ENCODE measurements around the gene RNF111. TPM values are rescaled to one million over a fixed set of nuclear protein-coding genes. Genes with fewer than 3 reads are reported as not detected.

Gene RNF111
- 32.0 TPM for total RNA-seq

GRCh38 chr15:58987491-58988005, at the start of gene RNF111:
TSS of gene RNF111 (plus strand) at chr15:58987663. CDS start at chr15:59030823, 43,160 bp downstream.
- H3K4me1 ChIP-seq (ENCODE audit: insufficient read depth, low read length): peaks cover 48% of the 10 kb centered on the region
- H3K27me3 ChIP-seq (ENCODE audit: insufficient read depth, low read length): no peaks in the 10 kb centered on the region
- H3K4me3 ChIP-seq (ENCODE audit: low read length): peak within 1 kb of the TSS; percentile 100
- H3K9me3 ChIP-seq (ENCODE audit: low read depth, low read length): no peaks in the 10 kb centered on the region

GRCh38 chr15:58947179-58947578, 40.3 kb upstream of the RNF111 start:
- no peaks in the 10 kb centered on the region for H3K4me1 ChIP-seq (ENCODE audit: insufficient read depth, low read length)
- no peaks in the 10 kb centered on the region for H3K27me3 ChIP-seq (ENCODE audit: insufficient read depth, low read length)
- no peaks in the 10 kb centered on the region for H3K9me3 ChIP-seq (ENCODE audit: low read depth, low read length)
- no peak overlapping the region for H3K4me3 ChIP-seq (ENCODE audit: low read length)

- Histone ChIP-seq H3K27me3 (ENCODE audit: insufficient read depth, low read length) (no peaks in the 10 kb centered on the region), H3K4me1 (ENCODE audit: insufficient read depth, low read length) (no peaks in the 10 kb centered on the region), H3K9me3 (ENCODE audit: low read depth, low read length) (no peaks in the 10 kb centered on the region), H3K4me3 (ENCODE audit: low read length) (no peak overlapping the region)
These were observed 36.0 kb upstream of the RNF111 start for GRCh38 chr15:58951388-58952007.

GRCh38 chr15:58952751-58953150, 34.7 kb upstream of the RNF111 start:
- H3K4me3 ChIP-seq (ENCODE audit: low read length): no peak overlapping the region
- no peaks in the 10 kb centered on the region for H3K9me3 ChIP-seq (ENCODE audit: low read depth, low read length)
- H3K27me3 ChIP-seq (ENCODE audit: insufficient read depth, low read length): no peaks in the 10 kb centered on the region
- peaks cover 4% of the 10 kb centered on the region for H3K4me1 ChIP-seq (ENCODE audit: insufficient read depth, low read length)

GRCh38 chr15:58957101-58957973, 30.1 kb upstream of the RNF111 start:
- H3K4me1 ChIP-seq (ENCODE audit: insufficient read depth, low read length): peaks cover 4% of the 10 kb centered on the region
- no peaks in the 10 kb centered on the region for H3K27me3 ChIP-seq (ENCODE audit: insufficient read depth, low read length)
- H3K4me3 ChIP-seq (ENCODE audit: low read length): no peak overlapping the region
- no peaks in the 10 kb centered on the region for H3K9me3 ChIP-seq (ENCODE audit: low read depth, low read length)

GRCh38 chr15:58958811-58959210, 28.7 kb upstream of the RNF111 start:
- H3K4me3 ChIP-seq (ENCODE audit: low read length): no peak overlapping the region
- H3K27me3 ChIP-seq (ENCODE audit: insufficient read depth, low read length): no peaks in the 10 kb centered on the region
- peaks cover 4% of the 10 kb centered on the region for H3K4me1 ChIP-seq (ENCODE audit: insufficient read depth, low read length)
- H3K9me3 ChIP-seq (ENCODE audit: low read depth, low read length): no peaks in the 10 kb centered on the region

GRCh38 chr15:58962136-58962535, 25.3 kb upstream of the RNF111 start:
- Histone ChIP-seq H3K4me3 (ENCODE audit: low read length) (no peak overlapping the region), H3K27me3 (ENCODE audit: insufficient read depth, low read length) (no peaks in the 10 kb centered on the region), H3K4me1 (ENCODE audit: insufficient read depth, low read length) (peaks cover 4% of the 10 kb centered on the region), H3K9me3 (ENCODE audit: low read depth, low read length) (no peaks in the 10 kb centered on the region)

GRCh38 chr15:58962662-58963565, 24.5 kb upstream of the RNF111 start:
- no peaks in the 10 kb centered on the region for H3K9me3 ChIP-seq (ENCODE audit: low read depth, low read length)
- no peak overlapping the region for H3K4me3 ChIP-seq (ENCODE audit: low read length)
- H3K27me3 ChIP-seq (ENCODE audit: insufficient read depth, low read length): no peaks in the 10 kb centered on the region
- no peaks in the 10 kb centered on the region for H3K4me1 ChIP-seq (ENCODE audit: insufficient read depth, low read length)

- Histone ChIP-seq H3K27me3 (ENCODE audit: insufficient read depth, low read length) (no peaks in the 10 kb centered on the region), H3K4me1 (ENCODE audit: insufficient read depth, low read length) (no peaks in the 10 kb centered on the region), H3K4me3 (ENCODE audit: low read length) (no peak overlapping the region), H3K9me3 (ENCODE audit: low read depth, low read length) (no peaks in the 10 kb centered on the region)
These were observed 20.8 kb upstream of the RNF111 start for GRCh38 chr15:58966698-58967097.

- Histone ChIP-seq H3K4me3 (ENCODE audit: low read length) (no peak overlapping the region), H3K9me3 (ENCODE audit: low read depth, low read length) (no peaks in the 10 kb centered on the region), H3K27me3 (ENCODE audit: insufficient read depth, low read length) (no peaks in the 10 kb centered on the region), H3K4me1 (ENCODE audit: insufficient read depth, low read length) (no peaks in the 10 kb centered on the region)
These were observed 20.0 kb upstream of the RNF111 start for GRCh38 chr15:58967479-58967878.

GRCh38 chr15:58977887-58978286, 9.6 kb upstream of the RNF111 start:
- H3K4me3 ChIP-seq (ENCODE audit: low read length): no peak overlapping the region
- H3K27me3 ChIP-seq (ENCODE audit: insufficient read depth, low read length): no peaks in the 10 kb centered on the region
- peaks cover 79% of the 10 kb centered on the region for H3K4me1 ChIP-seq (ENCODE audit: insufficient read depth, low read length)
- H3K9me3 ChIP-seq (ENCODE audit: low read depth, low read length): no peaks in the 10 kb centered on the region

- Histone ChIP-seq H3K27me3 (ENCODE audit: insufficient read depth, low read length) (no peaks in the 10 kb centered on the region), H3K4me3 (ENCODE audit: low read length) (no peak overlapping the region), H3K9me3 (ENCODE audit: low read depth, low read length) (no peaks in the 10 kb centered on the region), H3K4me1 (ENCODE audit: insufficient read depth, low read length) (peaks cover 77% of the 10 kb centered on the region)
These were observed 7.0 kb upstream of the RNF111 start for GRCh38 chr15:58980351-58980939.

- H3K27me3 ChIP-seq (ENCODE audit: insufficient read depth, low read length): no peaks in the 10 kb centered on the region
- peaks cover 76% of the 10 kb centered on the region for H3K4me1 ChIP-seq (ENCODE audit: insufficient read depth, low read length)
- H3K4me3 ChIP-seq (ENCODE audit: low read length): no peak overlapping the region
- H3K9me3 ChIP-seq (ENCODE audit: low read depth, low read length): no peaks in the 10 kb centered on the region
These were observed 5.5 kb upstream of the RNF111 start for GRCh38 chr15:58981808-58982475.

GRCh38 chr15:58983261-58983660, 4.2 kb upstream of the RNF111 start:
- H3K9me3 ChIP-seq (ENCODE audit: low read depth, low read length): no peaks in the 10 kb centered on the region
- peaks cover 67% of the 10 kb centered on the region for H3K4me1 ChIP-seq (ENCODE audit: insufficient read depth, low read length)
- no peaks in the 10 kb centered on the region for H3K27me3 ChIP-seq (ENCODE audit: insufficient read depth, low read length)
- H3K4me3 ChIP-seq (ENCODE audit: low read length): no peak overlapping the region

Measured in mononuclear cell (primary cell).